Measurements from ENCODE around the gene CNIH1. TPM values are rescaled to one million over a fixed set of nuclear protein-coding genes. Genes with fewer than 3 reads are reported as not detected.
"Not testable (repeated sequence)": the region's sequence is repeated elsewhere in the genome, so short reads cannot be mapped to it uniquely, and the experiment has no call there.

The CNIH1 gene
- total RNA-seq, 4 donors from 2014 or later, result 40.8 to 184 (median 152) TPM

DNA sequence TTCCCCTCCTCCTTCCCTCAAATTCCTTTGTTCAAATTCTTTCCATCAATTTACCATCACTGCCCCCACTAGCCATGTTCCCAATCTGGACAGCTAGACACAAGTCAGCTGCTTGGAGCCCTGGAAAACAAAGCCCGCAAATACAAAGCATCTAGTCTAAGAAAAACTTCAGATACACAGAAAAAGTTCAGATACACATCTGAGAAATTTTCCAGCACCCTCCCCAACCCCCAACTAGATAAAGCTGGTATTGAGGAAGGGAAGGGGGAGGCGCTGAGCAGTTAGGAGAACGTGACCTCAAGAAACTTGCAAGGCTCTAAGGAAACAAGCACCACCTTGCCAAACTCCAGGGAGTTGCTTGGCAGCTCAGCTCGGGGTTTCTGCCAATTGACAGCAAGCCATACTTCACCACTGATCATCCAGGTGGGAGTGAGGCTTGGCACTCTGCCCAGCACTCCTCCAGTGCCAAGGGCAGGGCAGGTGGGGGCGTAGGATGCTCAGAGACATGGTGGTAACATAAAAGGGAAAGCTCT is 5.1 kb upstream of the CNIH1 start:
- WGBS, 2 donors (ENCODE audit: low coverage in 1 of 2), result 21 to 75% methylated on average over 1 to 5 of the region's 5 CpGs
- peak overlapping the region; percentile 75 to 88 (median 82) for H3K27ac ChIP-seq
- no peak overlapping the region for H3K4me3 ChIP-seq
- DNase-seq, result peak; percentile 64
- H3K36me3 ChIP-seq, result no peaks in the 10 kb centered on the region
- H3K9me3 ChIP-seq, result no peaks in the 10 kb centered on the region
- intact Hi-C loops (cut with DNase I; ENCODE audit: low total_unique reads) (no loop called here), in situ Hi-C loops (cut with MboI; ENCODE audit: low pct_ligation_motif_present in 1 of 4, low pct_unique_long_range_greater_than_20kb in 1 of 4, low sequenced_read_pairs in 3 of 4) (no loop called here)
- no peak for TF ChIP-seq POLR2AphosphoS5 (IDR thresholded peaks at IDR 0.05)
- TF ChIP-seq POLR2A (IDR thresholded peaks at IDR 0.05), result no peak
- TF ChIP-seq, protein P1, sequence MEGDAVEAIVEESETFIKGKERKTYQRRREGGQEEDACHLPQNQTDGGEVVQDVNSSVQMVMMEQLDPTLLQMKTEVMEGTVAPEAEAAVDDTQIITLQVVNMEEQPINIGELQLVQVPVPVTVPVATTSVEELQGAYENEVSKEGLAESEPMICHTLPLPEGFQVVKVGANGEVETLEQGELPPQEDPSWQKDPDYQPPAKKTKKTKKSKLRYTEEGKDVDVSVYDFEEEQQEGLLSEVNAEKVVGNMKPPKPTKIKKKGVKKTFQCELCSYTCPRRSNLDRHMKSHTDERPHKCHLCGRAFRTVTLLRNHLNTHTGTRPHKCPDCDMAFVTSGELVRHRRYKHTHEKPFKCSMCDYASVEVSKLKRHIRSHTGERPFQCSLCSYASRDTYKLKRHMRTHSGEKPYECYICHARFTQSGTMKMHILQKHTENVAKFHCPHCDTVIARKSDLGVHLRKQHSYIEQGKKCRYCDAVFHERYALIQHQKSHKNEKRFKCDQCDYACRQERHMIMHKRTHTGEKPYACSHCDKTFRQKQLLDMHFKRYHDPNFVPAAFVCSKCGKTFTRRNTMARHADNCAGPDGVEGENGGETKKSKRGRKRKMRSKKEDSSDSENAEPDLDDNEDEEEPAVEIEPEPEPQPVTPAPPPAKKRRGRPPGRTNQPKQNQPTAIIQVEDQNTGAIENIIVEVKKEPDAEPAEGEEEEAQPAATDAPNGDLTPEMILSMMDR (IDR thresholded peaks at IDR 0.05), result no peak
- TF ChIP-seq EP300 (IDR thresholded peaks at IDR 0.05; ENCODE audit: low read depth), result no peak
- peaks cover 9 to 31% (median 15%) of the 10 kb centered on the region in 4 donors for H3K4me1 ChIP-seq
- no peaks in the 10 kb centered on the region for H3K27me3 ChIP-seq

DNA sequence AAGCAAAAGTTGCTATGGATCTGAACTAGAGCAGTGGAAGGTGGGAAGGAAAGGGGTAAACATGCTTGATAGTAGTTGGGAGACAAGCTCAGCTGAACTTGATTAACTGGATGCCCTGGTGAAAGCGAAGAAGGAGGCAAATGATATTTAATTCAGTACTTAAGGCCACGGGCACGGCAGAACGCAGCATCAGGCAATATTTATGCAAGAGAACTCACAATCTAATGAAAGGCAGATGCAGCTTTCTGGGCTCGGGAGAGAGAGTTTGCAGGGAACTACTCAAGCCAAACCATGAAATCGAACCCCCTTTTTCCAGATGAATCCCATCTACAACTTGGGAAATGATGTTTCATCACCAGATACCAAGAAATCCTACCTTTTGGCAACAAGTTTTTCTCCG is 3.5 kb upstream of the CNIH1 start:
- Histone ChIP-seq H3K27me3 (no peaks in the 10 kb centered on the region), H3K27ac (no peak overlapping the region), H3K9me3 (no peaks in the 10 kb centered on the region), H3K36me3 (no peaks in the 10 kb centered on the region), H3K4me3 (no peak overlapping the region), H3K4me1 (peaks cover 15 to 40% (median 23%) of the 10 kb centered on the region in 4 donors)
- WGBS, 2 donors (ENCODE audit: low coverage in 1 of 2), result 85 to 88% methylated on average over 3 to 7 of the region's 7 CpGs
- TF ChIP-seq POLR2A (IDR thresholded peaks at IDR 0.05), result no peak
- no peak for TF ChIP-seq POLR2AphosphoS5 (IDR thresholded peaks at IDR 0.05)
- TF ChIP-seq, protein P1 (IDR thresholded peaks at IDR 0.05), result no peak
- TF ChIP-seq EP300 (IDR thresholded peaks at IDR 0.05; ENCODE audit: low read depth), result no peak
- intact Hi-C loops (cut with DNase I; ENCODE audit: low total_unique reads) (no loop called here), in situ Hi-C loops (cut with MboI; ENCODE audit: low pct_ligation_motif_present in 1 of 4, low pct_unique_long_range_greater_than_20kb in 1 of 4, low sequenced_read_pairs in 3 of 4) (no loop called here)
- no peak for DNase-seq

DNA sequence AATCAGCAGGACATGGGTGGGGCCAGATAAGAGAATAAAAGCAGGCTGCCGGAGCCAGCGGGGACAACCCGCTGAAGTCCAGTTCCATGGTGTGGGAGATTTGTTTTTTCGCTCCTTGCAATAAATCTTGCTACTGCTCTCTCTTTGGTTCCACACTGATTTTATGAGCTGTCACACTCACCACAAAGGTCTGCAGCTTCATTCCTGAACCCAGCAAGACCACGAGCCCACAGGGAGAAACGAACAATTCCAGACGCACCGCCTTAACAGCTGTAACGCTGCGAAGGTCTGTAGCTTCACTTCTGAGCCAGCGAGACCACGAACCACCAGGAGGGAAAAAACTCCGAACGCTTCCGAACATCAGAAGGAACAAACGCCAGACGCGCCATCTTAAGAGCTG is 2.8 kb upstream of the CNIH1 start:
- no peak overlapping the region for H3K4me3 ChIP-seq
- H3K36me3 ChIP-seq, result no peaks in the 10 kb centered on the region
- peaks cover 16 to 46% (median 29%) of the 10 kb centered on the region in 4 donors for H3K4me1 ChIP-seq
- in situ Hi-C loops (cut with MboI; ENCODE audit: low pct_ligation_motif_present in 1 of 4, low pct_unique_long_range_greater_than_20kb in 1 of 4, low sequenced_read_pairs in 3 of 4), result no loop called here
- no peaks in the 10 kb centered on the region for H3K9me3 ChIP-seq
- TF ChIP-seq, protein P1 (IDR thresholded peaks at IDR 0.05), result no peak
- TF ChIP-seq POLR2AphosphoS5 (IDR thresholded peaks at IDR 0.05), result no peak
- no peak for TF ChIP-seq POLR2A (IDR thresholded peaks at IDR 0.05)
- no peak for TF ChIP-seq EP300 (IDR thresholded peaks at IDR 0.05; ENCODE audit: low read depth)
- intact Hi-C loops (cut with DNase I; ENCODE audit: low total_unique reads), result no loop called here
- DNase-seq, result no peak
- WGBS, 2 donors (ENCODE audit: low coverage in 1 of 2), result 72 to 85% methylated on average over 10 to 18 of the region's 18 CpGs
- H3K27me3 ChIP-seq, result no peaks in the 10 kb centered on the region
- no peak overlapping the region for H3K27ac ChIP-seq

DNA sequence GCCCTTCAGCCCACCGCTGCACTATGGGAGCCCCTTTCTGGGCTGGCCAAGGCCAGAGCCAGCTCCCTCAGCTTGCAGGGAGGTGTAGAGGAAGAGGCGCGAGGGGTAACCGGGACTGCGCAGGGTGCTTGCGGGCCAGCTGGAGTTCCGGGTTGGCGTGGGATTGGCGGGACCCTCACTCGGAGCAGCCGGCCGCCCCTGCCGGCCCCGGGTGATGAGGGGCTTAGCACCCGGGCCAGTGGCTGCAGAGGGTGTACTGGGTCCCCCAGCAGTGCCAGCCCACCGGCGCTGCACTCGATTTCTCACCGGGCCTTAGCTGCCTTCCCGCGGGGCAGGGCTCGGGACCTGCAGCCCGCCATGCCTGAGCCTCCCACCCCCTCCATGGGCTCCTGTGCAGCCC is 1.8 kb upstream of the CNIH1 start:
- DNase-seq; in situ Hi-C loops (cut with MboI; ENCODE audit: low pct_ligation_motif_present in 1 of 4, low pct_unique_long_range_greater_than_20kb in 1 of 4, low sequenced_read_pairs in 3 of 4); H3K27ac ChIP-seq; H3K36me3 ChIP-seq; H3K27me3 ChIP-seq; intact Hi-C loops (cut with DNase I; ENCODE audit: low total_unique reads); H3K4me3 ChIP-seq; H3K9me3 ChIP-seq: not testable (repeated sequence)
- WGBS, 2 donors (ENCODE audit: low coverage in 1 of 2), result 99% methylated on average over 23 of the region's 23 CpGs; no CpG with 5 or more reads in 1 of the 2 donors
- peaks cover 16 to 51% (median 32%) of the 10 kb centered on the region in 4 donors for H3K4me1 ChIP-seq

DNA sequence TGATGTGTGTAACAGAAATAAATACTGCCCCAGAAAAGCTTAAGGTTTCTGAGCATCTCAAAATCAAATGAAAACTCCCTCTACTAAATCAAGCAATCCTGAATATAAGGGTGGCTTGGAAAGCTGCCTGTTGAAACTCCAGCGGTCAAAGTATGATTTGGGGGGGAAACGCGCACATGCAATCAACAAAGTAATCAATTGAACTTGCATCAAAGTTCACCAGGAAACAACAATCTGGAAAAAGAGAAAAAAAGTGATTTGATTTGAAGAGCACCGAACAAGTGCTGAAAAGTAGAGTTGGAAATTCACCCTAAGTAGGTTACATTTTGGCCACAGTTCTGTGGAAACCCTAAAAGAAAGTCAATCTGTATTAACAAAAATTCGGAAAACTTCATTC is 700 bp downstream of the CNIH1 start:
- 0 to 1% methylated on average over 3 to 5 of the region's 5 CpGs for WGBS, 2 donors (ENCODE audit: low coverage in 1 of 2)
- H3K4me3 ChIP-seq, result peak overlapping the region; percentile 49 to 86 (median 72)
- H3K36me3 ChIP-seq, result no peaks in the 10 kb centered on the region
- TF ChIP-seq, protein P1 (IDR thresholded peaks at IDR 0.05), result no peak
- TF ChIP-seq EP300 (IDR thresholded peaks at IDR 0.05; ENCODE audit: low read depth) (no peak), POLR2AphosphoS5 (IDR thresholded peaks at IDR 0.05) (no peak), POLR2A (IDR thresholded peaks at IDR 0.05) (no peak)
- H3K4me1 ChIP-seq, result peaks cover 7 to 33% (median 23%) of the 10 kb centered on the region in 4 donors
- DNase-seq, result no peak
- no peaks in the 10 kb centered on the region for H3K9me3 ChIP-seq
- H3K27me3 ChIP-seq, result no peaks in the 10 kb centered on the region
- H3K27ac ChIP-seq, result peak overlapping the region; percentile 94 to 97 (median 96)
- intact Hi-C loops (cut with DNase I; ENCODE audit: low total_unique reads) (no loop called here), in situ Hi-C loops (cut with MboI; ENCODE audit: low pct_ligation_motif_present in 1 of 4, low pct_unique_long_range_greater_than_20kb in 1 of 4, low sequenced_read_pairs in 3 of 4) (no loop called here)

Measured in transverse colon (tissue), 4 donors.